HCT116 (cell line): Measurements from ENCODE around the gene TMEM266. TPM values are rescaled to one million over a fixed set of nuclear protein-coding genes. Genes with fewer than 3 reads are reported as not detected.

Experiments used
- ATAC-seq: fragments of 200-7000 bp; cut with Tn5 transposase; 2 replicates; pipeline ENCODE4 v1.9.1; 2020; ENCODE audit warnings: mild to moderate bottlenecking, moderate library complexity
- BruUV-seq: library from RNA; stranded (reverse); fragments of 400-500 nt; replicated peaks from 2 replicates; lab custom pipeline; 2021; lab: Mats Ljungman, UMichigan
- CTCF ChIA-PET: fragments of 300-600 bp; sonication (Branson Sonifier 250); formaldehyde crosslinking; loops from one replicate; lab custom pipeline; 2021; ENCODE audit warnings: antibody characterized with exemption; lab: Charles Lee
- POLR2A ChIA-PET: fragments of 300-600, 350-600 bp; sonication (Branson Sonifier 250); formaldehyde crosslinking; loops from one replicate; lab custom pipeline; 2021; ENCODE audit warnings: antibody characterized with exemption; lab: Charles Lee
- RAD21 ChIA-PET, 2 experiments: fragments of 300-600 bp; sonication (Branson Sonifier 250); formaldehyde crosslinking; loops; one replicate each; lab custom pipeline; 2023; ENCODE audit warnings: low total read pairs in 2 of 2; ENCODE audit not compliant: uncharacterized antibody in 2 of 2, unreplicated experiment in 2 of 2, low non-redundant PET in 1 of 2; lab: Charles Lee
- DNase-seq: peaks from one replicate; pipeline ENCODE4 v3.0.0-alpha.2; 2010; ENCODE audit warnings: low read depth, low spot score
- H2AFZ ChIP-seq: fragments of 200-600 bp; shearing (Covaris generic), sonication (generic); 2 replicates; pipeline ENCODE4 v1.6.1; 2017; ENCODE audit warnings: low read depth, mixed run types, mixed read lengths, antibody characterized with exemption, low read length; ENCODE audit not compliant: poor library complexity, severe bottlenecking
- H3K27ac ChIP-seq: 2 replicates; pipeline ENCODE4 v1.5.1; 2012; ENCODE audit warnings: low read depth, low read length
- H3K27me3 ChIP-seq: fragments of 200-600 bp; sonication (generic); 2 replicates; pipeline ENCODE4 v1.6.1; 2016; ENCODE audit warnings: mixed run types, low read length, mixed read lengths; ENCODE audit not compliant: insufficient read depth
- H3K36me3 ChIP-seq, 2 experiments: fragments of 200-500 bp in 1 of 2; fragments of 200-600 bp in 1 of 2; sonication (Bioruptor generic) in 1 of 2; sonication (generic) in 1 of 2; 2 replicates each; pipeline versions ENCODE4 v1.5.1 to v1.6.1; 2014 to 2016; ENCODE audit warnings: low read length in 2 of 2, inconsistent platforms in 1 of 2, mixed read lengths in 1 of 2, mixed run types in 1 of 2; ENCODE audit not compliant: insufficient read depth in 2 of 2, control insufficient read depth in 1 of 2
- H3K4me1 ChIP-seq, 2 experiments: fragments of 200-600 bp in 1 of 2; sonication (generic) in 1 of 2; 2 replicates each; pipeline versions ENCODE4 v1.5.1 to v1.6.1; 2012 to 2017; ENCODE audit warnings: low read length in 2 of 2, inconsistent platforms in 1 of 2, mild to moderate bottlenecking in 1 of 2, mixed read lengths in 1 of 2, mixed run types in 1 of 2, moderate library complexity in 1 of 2; ENCODE audit not compliant: insufficient read depth in 2 of 2, control insufficient read depth in 1 of 2
- H3K4me2 ChIP-seq: fragments of 200-600 bp; sonication (generic); 2 replicates; pipeline ENCODE4 v1.6.1; 2017; ENCODE audit warnings: mixed run types, low read length, mixed read lengths
- H3K4me3 ChIP-seq, 2 experiments: fragments of 200-600 bp in 1 of 2; sonication (generic) in 1 of 2; replicated peaks in 1 of 2; 2 replicates each; pipeline ENCODE4 v1.5.1; 2011 to 2016; ENCODE audit warnings: low read length in 2 of 2, control low read depth in 1 of 2, low read depth in 1 of 2, mild to moderate bottlenecking in 1 of 2, mixed read lengths in 1 of 2, mixed run types in 1 of 2
- H3K79me2 ChIP-seq: fragments of 200-600 bp; sonication (generic); 2 replicates; pipeline ENCODE4 v1.6.1; 2017; ENCODE audit warnings: mild to moderate bottlenecking, mixed run types, low read length, moderate library complexity, mixed read lengths; ENCODE audit not compliant: insufficient read depth
- H3K9ac ChIP-seq: fragments of 200-600 bp; sonication (generic); 2 replicates; pipeline ENCODE4 v1.6.1; 2016; ENCODE audit warnings: low read length, mixed read lengths
- H3K9me2 ChIP-seq: fragments of 200-600 bp; sonication (generic), shearing (Covaris generic); 2 replicates; pipeline ENCODE4 v1.6.1; 2017; ENCODE audit warnings: mixed run types, mild to moderate bottlenecking, moderate library complexity; ENCODE audit not compliant: insufficient read depth
- H3K9me3 ChIP-seq, 2 experiments: fragments of 200-500 bp in 1 of 2; fragments of 200-600 bp in 1 of 2; sonication (Bioruptor generic) in 1 of 2; sonication (generic) in 1 of 2; 2 replicates each; pipeline ENCODE4 v1.6.1; 2014 to 2017; ENCODE audit warnings: low read length in 2 of 2, mixed read lengths in 2 of 2, inconsistent platforms in 1 of 2, low read depth in 1 of 2, mild to moderate bottlenecking in 1 of 2, mixed run types in 1 of 2, moderate library complexity in 1 of 2; ENCODE audit not compliant: control insufficient read depth in 1 of 2, insufficient read depth in 1 of 2
- H4K20me1 ChIP-seq: fragments of 200-600 bp; sonication (generic), shearing (Covaris generic); 2 replicates; pipeline ENCODE4 v1.6.1; 2017; ENCODE audit warnings: mixed run types, mild to moderate bottlenecking, moderate library complexity; ENCODE audit not compliant: insufficient read depth
- CBX3 ChIP-seq: IDR thresholded peaks from 2 replicates; pipeline ENCODE4 v1.6.1; 2012; ENCODE audit warnings: low read depth
- CEBPB ChIP-seq: IDR thresholded peaks from 2 replicates; pipeline ENCODE4 v1.6.1; 2012; ENCODE audit warnings: low read depth
- ELF1 ChIP-seq: IDR thresholded peaks from 2 replicates; pipeline ENCODE4 v1.6.1; 2012; ENCODE audit warnings: low read depth, borderline replicate concordance
- JUND ChIP-seq: IDR thresholded peaks from 2 replicates; pipeline ENCODE4 v1.6.1; 2012
- POLR2AphosphoS5 ChIP-seq: IDR thresholded peaks from 2 replicates; pipeline ENCODE4 v1.6.1; 2011; ENCODE audit warnings: mild to moderate bottlenecking, low read depth, low read length, moderate library complexity
- SIN3A ChIP-seq: IDR thresholded peaks from 2 replicates; pipeline ENCODE4 v1.6.1; 2012; ENCODE audit warnings: low read depth
- SRF ChIP-seq: IDR thresholded peaks from 2 replicates; pipeline ENCODE4 v1.6.1; 2012; ENCODE audit warnings: low read depth
- TCF7L2 ChIP-seq: IDR thresholded peaks from 2 replicates; pipeline ENCODE4 v1.7.0; 2011; ENCODE audit warnings: borderline replicate concordance, inconsistent platforms; ENCODE audit not compliant: insufficient read depth, insufficient read length; ENCODE audit errors: extremely low read depth
- YY1 ChIP-seq: IDR thresholded peaks from 2 replicates; pipeline ENCODE4 v1.6.1; 2011; ENCODE audit warnings: low read length, low read depth, moderate library complexity, mild to moderate bottlenecking; ENCODE audit not compliant: insufficient replicate concordance; ENCODE audit errors: extremely low read depth
- ZNF274 ChIP-seq: fragments of 200-500 bp; sonication (Bioruptor generic); IDR thresholded peaks from 2 replicates; pipeline ENCODE4 v1.6.1; 2014; ENCODE audit warnings: mild to moderate bottlenecking, low read depth, low read length, inconsistent platforms
- intact Hi-C: fragments of 100-400 bp; cut with micrococcal nuclease; formaldehyde crosslinking; loops from 2 replicates; pipeline ENCODE4 v1.10.0; 2022
- total RNA-seq: library from RNA; stranded (reverse); gene quantifications from one replicate; pipeline ENCODE4 v1.2.1, GENCODE V29; 2021; ENCODE audit not compliant: unreplicated experiment
- TF ChIP-seq, protein P1 (sequence below): IDR thresholded peaks from 2 replicates; pipeline ENCODE4 v1.6.1; 2011; ENCODE audit warnings: mild to moderate bottlenecking, low read length, moderate library complexity; ENCODE audit not compliant: insufficient replicate concordance; ENCODE audit errors: extremely low read depth

The TMEM266 gene
- total RNA-seq, 1 experiment from 2014 or later: 0.91 TPM

GRCh38 chr15:76158815-76159214 is 99.0 kb downstream of the TMEM266 start:
- Histone ChIP-seq H3K9ac (no peak overlapping the region), H3K9me2 (no peaks in the 10 kb centered on the region), H2AFZ (no peak overlapping the region), H3K4me1 (no peaks in the 10 kb centered on the region), H3K27me3 (no peaks in the 10 kb centered on the region), H3K9me3 (no peaks in the 10 kb centered on the region), H3K4me3 (no peak overlapping the region)
- intact Hi-C loops: no loop called here
- BruUV-seq: no TSS peak
- no peak for DNase-seq
- POLR2A ChIA-PET: interaction anchor here (0.6 kb wide), 1 partner anchor 137 kb away, joined by 3 read pairs; no protein-coding TSS in a partner anchor
- TF ChIP-seq TCF7L2 (no peak), CEBPB (no peak), POLR2AphosphoS5 (no peak), YY1 (no peak), CBX3 (no peak), ELF1 (no peak), JUND (no peak)
- TF ChIP-seq, protein P1, sequence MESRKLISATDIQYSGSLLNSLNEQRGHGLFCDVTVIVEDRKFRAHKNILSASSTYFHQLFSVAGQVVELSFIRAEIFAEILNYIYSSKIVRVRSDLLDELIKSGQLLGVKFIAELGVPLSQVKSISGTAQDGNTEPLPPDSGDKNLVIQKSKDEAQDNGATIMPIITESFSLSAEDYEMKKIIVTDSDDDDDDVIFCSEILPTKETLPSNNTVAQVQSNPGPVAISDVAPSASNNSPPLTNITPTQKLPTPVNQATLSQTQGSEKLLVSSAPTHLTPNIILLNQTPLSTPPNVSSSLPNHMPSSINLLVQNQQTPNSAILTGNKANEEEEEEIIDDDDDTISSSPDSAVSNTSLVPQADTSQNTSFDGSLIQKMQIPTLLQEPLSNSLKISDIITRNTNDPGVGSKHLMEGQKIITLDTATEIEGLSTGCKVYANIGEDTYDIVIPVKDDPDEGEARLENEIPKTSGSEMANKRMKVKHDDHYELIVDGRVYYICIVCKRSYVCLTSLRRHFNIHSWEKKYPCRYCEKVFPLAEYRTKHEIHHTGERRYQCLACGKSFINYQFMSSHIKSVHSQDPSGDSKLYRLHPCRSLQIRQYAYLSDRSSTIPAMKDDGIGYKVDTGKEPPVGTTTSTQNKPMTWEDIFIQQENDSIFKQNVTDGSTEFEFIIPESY: no peak
- TF ChIP-seq, all 23 proteins: peak for 0
- CTCF ChIA-PET: no interaction called here
- no peak for ATAC-seq
- no peaks in the 10 kb centered on the region for H4K20me1 ChIP-seq
- H3K36me3 ChIP-seq: no peaks in the 10 kb centered on the region
- RAD21 ChIA-PET: no interaction called here
- no peak overlapping the region for H3K4me2 ChIP-seq
- no peak overlapping the region for H3K27ac ChIP-seq
- no peaks in the 10 kb centered on the region for H3K79me2 ChIP-seq

DNA sequence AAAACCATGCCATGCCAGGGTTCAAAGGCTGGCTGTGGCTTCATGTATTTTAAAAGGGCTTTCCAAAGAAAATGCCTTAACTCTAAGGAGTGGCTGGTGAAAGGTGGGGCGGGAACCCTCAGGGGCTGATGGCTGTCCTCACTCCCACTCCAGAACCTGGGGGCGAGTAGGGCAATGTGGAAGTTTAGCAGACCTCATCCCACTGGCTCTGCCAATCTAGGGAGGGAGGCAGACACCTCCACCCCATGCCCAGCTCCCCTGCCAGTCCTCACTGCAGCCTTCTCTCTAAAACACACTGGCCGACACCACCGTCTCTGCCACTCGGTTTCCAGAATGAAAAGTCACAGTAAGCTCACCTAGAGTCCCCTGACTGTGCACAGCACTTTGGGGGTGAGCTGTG is 99.5 kb downstream of the TMEM266 start:
- Histone ChIP-seq H3K4me3 (no peak overlapping the region), H2AFZ (no peak overlapping the region), H3K9ac (no peak overlapping the region), H3K79me2 (no peaks in the 10 kb centered on the region), H3K27ac (no peak overlapping the region), H3K9me3 (no peaks in the 10 kb centered on the region)
- POLR2A ChIA-PET: no interaction called here
- RAD21 ChIA-PET: no interaction called here
- CTCF ChIA-PET: no interaction called here
- no peak for DNase-seq
- TF ChIP-seq SIN3A (no peak), ELF1 (no peak), SRF (no peak), TCF7L2 (no peak), ZNF274 (no peak)
- TF ChIP-seq, all 23 proteins: peak for 0
- Histone ChIP-seq H3K9me2 (no peaks in the 10 kb centered on the region), H3K4me1 (no peaks in the 10 kb centered on the region), H3K4me2 (no peak overlapping the region), H3K27me3 (no peaks in the 10 kb centered on the region), H3K36me3 (no peaks in the 10 kb centered on the region), H4K20me1 (no peaks in the 10 kb centered on the region)
- intact Hi-C loops: no loop called here
- ATAC-seq: no peak
- no TSS peak for BruUV-seq
